IgD-negative memory B cell (primary cell): ENCODE data around the gene ANKRD10. TPM values are rescaled to one million over a fixed set of nuclear protein-coding genes. Genes with fewer than 3 reads are reported as not detected.
A peak's percentile ranks its signal among the peaks of the same experiment; 100 is the strongest.

Experiments
- H3K27ac Mint-ChIP-seq, 3 donors: one replicate each; pipeline ENCODE4 v1.8.0; 2020 to 2022; ENCODE audit warnings: mild to moderate bottlenecking in 3 of 3, mixed read lengths in 3 of 3, moderate library complexity in 1 of 3
- H3K27me3 Mint-ChIP-seq: one replicate; pipeline ENCODE4 v1.8.0; 2021; ENCODE audit warnings: mixed read lengths
- H3K36me3 Mint-ChIP-seq: one replicate; pipeline ENCODE4 v1.8.0; 2020; ENCODE audit warnings: mild to moderate bottlenecking, mixed read lengths
- H3K4me1 Mint-ChIP-seq, 3 donors: one replicate each; pipeline ENCODE4 v1.8.0; 2020 to 2022; ENCODE audit warnings: mixed read lengths in 3 of 3, mild to moderate bottlenecking in 1 of 3
- H3K4me3 Mint-ChIP-seq, 4 donors: one replicate each; pipeline ENCODE4 v1.8.0; 2020 to 2022; ENCODE audit warnings: mild to moderate bottlenecking in 4 of 4, mixed read lengths in 4 of 4, moderate library complexity in 3 of 4
- H3K9me3 Mint-ChIP-seq, 3 donors: one replicate each; pipeline ENCODE4 v1.8.0; 2020 to 2021; ENCODE audit warnings: mixed read lengths in 3 of 3, mild to moderate bottlenecking in 1 of 3
- polyA plus RNA-seq: library from polyadenylated mRNA; unstranded; fragments of 300-500 nt; fragmentation: Illumina TruSeq; gene quantifications from one replicate; pipeline ENCODE4 v1.2.3, GENCODE V29; 2021

The ANKRD10 gene
- polyA plus RNA-seq, 1 donor from 2014 or later: 94.2 TPM

- Mint-ChIP-seq H3K27me3 (no peaks in the 10 kb centered on the region), H3K27ac (peak overlapping the region; percentile 84 to 95 (median 91)), H3K9me3 (no peaks in the 10 kb centered on the region), H3K36me3 (peaks cover 10% of the 10 kb centered on the region), H3K4me3 (peak overlapping the region; percentile 91 to 99 (median 97)), H3K4me1 (peaks cover 28 to 52% (median 43%) of the 10 kb centered on the region in 3 donors)
These were observed 1.4 kb downstream of the ANKRD10 start for GRCh38 chr13:110913322-110914080.

GRCh38 chr13:110912651-110913051 lies 2.2 kb downstream of the ANKRD10 start:
- peak overlapping the region in 2 of 3 donors; percentile 84 to 95 for H3K27ac Mint-ChIP-seq
- H3K36me3 Mint-ChIP-seq: peaks cover 5% of the 10 kb centered on the region
- no peaks in the 10 kb centered on the region for H3K27me3 Mint-ChIP-seq
- peaks cover 28 to 49% (median 48%) of the 10 kb centered on the region in 3 donors for H3K4me1 Mint-ChIP-seq
- no peaks in the 10 kb centered on the region for H3K9me3 Mint-ChIP-seq
- peak overlapping the region; percentile 85 to 99 (median 94) for H3K4me3 Mint-ChIP-seq

- Mint-ChIP-seq H3K27me3 (no peaks in the 10 kb centered on the region), H3K36me3 (peaks cover 5% of the 10 kb centered on the region), H3K4me3 (peak overlapping the region in 3 of 4 donors; percentile 85 to 99 (median 97)), H3K4me1 (peaks cover 28 to 52% (median 48%) of the 10 kb centered on the region in 3 donors), H3K27ac (peak overlapping the region in 1 of 3 donors; percentile 95), H3K9me3 (no peaks in the 10 kb centered on the region)
These were observed 3.0 kb downstream of the ANKRD10 start for GRCh38 chr13:110911880-110912279.

GRCh38 chr13:110910013-110910890 lies 4.6 kb downstream of the ANKRD10 start:
- Mint-ChIP-seq H3K4me3 (peak overlapping the region in 1 of 4 donors; percentile 55), H3K27me3 (no peaks in the 10 kb centered on the region), H3K36me3 (peaks cover 5% of the 10 kb centered on the region), H3K4me1 (peaks cover 32 to 48% (median 46%) of the 10 kb centered on the region in 3 donors), H3K27ac (peak overlapping the region in 1 of 3 donors; percentile 43), H3K9me3 (no peaks in the 10 kb centered on the region)

GRCh38 chr13:110907951-110908898 lies 6.6 kb downstream of the ANKRD10 start:
- no peaks in the 10 kb centered on the region for H3K9me3 Mint-ChIP-seq
- H3K27ac Mint-ChIP-seq: peak overlapping the region in 1 of 3 donors; percentile 65
- peaks cover 30 to 46% (median 42%) of the 10 kb centered on the region in 3 donors for H3K4me1 Mint-ChIP-seq
- H3K36me3 Mint-ChIP-seq: peaks cover 7% of the 10 kb centered on the region
- H3K27me3 Mint-ChIP-seq: no peaks in the 10 kb centered on the region
- H3K4me3 Mint-ChIP-seq: peak overlapping the region in 1 of 4 donors; percentile 9

- Mint-ChIP-seq H3K4me1 (peaks cover 25 to 41% (median 33%) of the 10 kb centered on the region in 3 donors), H3K36me3 (peaks cover 7% of the 10 kb centered on the region), H3K4me3 (no peak overlapping the region), H3K27ac (peak overlapping the region in 1 of 3 donors; percentile 53), H3K9me3 (no peaks in the 10 kb centered on the region), H3K27me3 (no peaks in the 10 kb centered on the region)
These were observed 7.6 kb downstream of the ANKRD10 start for GRCh38 chr13:110907301-110907700.

GRCh38 chr13:110904748-110905147 lies 10.1 kb downstream of the ANKRD10 start:
- H3K4me1 Mint-ChIP-seq: peaks cover 11 to 23% (median 15%) of the 10 kb centered on the region in 3 donors
- no peaks in the 10 kb centered on the region for H3K27me3 Mint-ChIP-seq
- no peaks in the 10 kb centered on the region for H3K9me3 Mint-ChIP-seq
- H3K36me3 Mint-ChIP-seq: peaks cover 2% of the 10 kb centered on the region
- no peak overlapping the region for H3K27ac Mint-ChIP-seq
- no peak overlapping the region for H3K4me3 Mint-ChIP-seq

GRCh38 chr13:110902370-110902769 lies 12.5 kb downstream of the ANKRD10 start:
- no peaks in the 10 kb centered on the region for H3K9me3 Mint-ChIP-seq
- H3K27me3 Mint-ChIP-seq: no peaks in the 10 kb centered on the region
- no peak overlapping the region for H3K4me3 Mint-ChIP-seq
- peaks cover 5 to 7% (median 7%) of the 10 kb centered on the region in 3 donors for H3K4me1 Mint-ChIP-seq
- H3K27ac Mint-ChIP-seq: no peak overlapping the region
- peaks cover 2% of the 10 kb centered on the region for H3K36me3 Mint-ChIP-seq

GRCh38 chr13:110897521-110897920 lies 17.3 kb downstream of the ANKRD10 start:
- Mint-ChIP-seq H3K36me3 (peaks cover 7% of the 10 kb centered on the region), H3K9me3 (no peaks in the 10 kb centered on the region), H3K27me3 (no peaks in the 10 kb centered on the region), H3K27ac (no peak overlapping the region), H3K4me1 (peaks cover 0 to 4% (median 1%) of the 10 kb centered on the region in 3 donors), H3K4me3 (no peak overlapping the region)

GRCh38 chr13:110897014-110897413 lies 17.9 kb downstream of the ANKRD10 start:
- peaks cover 7% of the 10 kb centered on the region for H3K36me3 Mint-ChIP-seq
- no peaks in the 10 kb centered on the region for H3K9me3 Mint-ChIP-seq
- H3K27me3 Mint-ChIP-seq: no peaks in the 10 kb centered on the region

GRCh38 chr13:110894086-110894485 lies 20.8 kb downstream of the ANKRD10 start:
- H3K4me1 Mint-ChIP-seq: peaks cover 0 to 4% (median 1%) of the 10 kb centered on the region in 3 donors

More at GRCh38 chr13:110897014-110897413, 17.9 kb downstream of the ANKRD10 start:
- Mint-ChIP-seq H3K4me3 (no peak overlapping the region), H3K27ac (no peak overlapping the region), H3K4me1 (peaks cover 0 to 4% (median 1%) of the 10 kb centered on the region in 3 donors)

GRCh38 chr13:110893571-110893970 lies 21.3 kb downstream of the ANKRD10 start:
- no peaks in the 10 kb centered on the region for H3K27me3 Mint-ChIP-seq
- H3K4me3 Mint-ChIP-seq: no peak overlapping the region
- H3K27ac Mint-ChIP-seq: peak overlapping the region in 1 of 3 donors; percentile 19
- peaks cover 9% of the 10 kb centered on the region for H3K36me3 Mint-ChIP-seq
- H3K9me3 Mint-ChIP-seq: no peaks in the 10 kb centered on the region
- H3K4me1 Mint-ChIP-seq: peaks cover 0 to 4% (median 1%) of the 10 kb centered on the region in 3 donors

More at GRCh38 chr13:110894086-110894485, 20.8 kb downstream of the ANKRD10 start:
- Mint-ChIP-seq H3K27ac (peak overlapping the region in 1 of 3 donors; percentile 19), H3K27me3 (no peaks in the 10 kb centered on the region), H3K36me3 (peaks cover 9% of the 10 kb centered on the region), H3K9me3 (no peaks in the 10 kb centered on the region), H3K4me3 (no peak overlapping the region)

GRCh38 chr13:110890279-110891165 lies 24.3 kb downstream of the ANKRD10 start:
- peaks cover 9% of the 10 kb centered on the region for H3K36me3 Mint-ChIP-seq
- H3K4me3 Mint-ChIP-seq: no peak overlapping the region
- H3K27me3 Mint-ChIP-seq: no peaks in the 10 kb centered on the region
- H3K4me1 Mint-ChIP-seq: peaks cover 0 to 1% (median 0%) of the 10 kb centered on the region in 3 donors
- H3K9me3 Mint-ChIP-seq: no peaks in the 10 kb centered on the region
- H3K27ac Mint-ChIP-seq: peak overlapping the region in 1 of 3 donors; percentile 46
